Liver (tissue), 9 donors: ENCODE measurements around the gene POLH. TPM values are rescaled to one million over a fixed set of nuclear protein-coding genes. Genes with fewer than 3 reads are reported as not detected.

Experiments used
- DNase-seq: peaks from one replicate; pipeline ENCODE4 v3.0.0-alpha.2; 2017; ENCODE audit warnings: low spot score
- H3K27ac ChIP-seq, 2 donors: one replicate each; pipeline ENCODE4 v1.7.0; 2013; ENCODE audit warnings: inconsistent platforms in 2 of 2, low read length in 2 of 2, control low read depth in 1 of 2, low read depth in 1 of 2, mild to moderate bottlenecking in 1 of 2
- H3K27me3 ChIP-seq, 4 donors: one replicate each; pipeline versions ENCODE4 v1.6.1 to v1.7.0; 2013; ENCODE audit warnings: low read length in 3 of 4, inconsistent platforms in 1 of 4, mild to moderate bottlenecking in 1 of 4, moderate library complexity in 1 of 4; ENCODE audit not compliant: control insufficient read depth in 4 of 4, insufficient read depth in 4 of 4
- H3K36me3 ChIP-seq, 4 donors: one replicate each; pipeline versions ENCODE4 v1.6.1 to v1.7.0; 2013; ENCODE audit warnings: low read length in 3 of 4, mild to moderate bottlenecking in 3 of 4, low read depth in 1 of 4, moderate library complexity in 1 of 4; ENCODE audit not compliant: control insufficient read depth in 4 of 4, insufficient read depth in 3 of 4
- H3K4me1 ChIP-seq, 4 donors: one replicate each; pipeline versions ENCODE4 v1.6.1 to v1.7.0; 2013; ENCODE audit warnings: low read length in 3 of 4, mild to moderate bottlenecking in 3 of 4, moderate library complexity in 1 of 4; ENCODE audit not compliant: control insufficient read depth in 4 of 4, insufficient read depth in 4 of 4
- H3K4me3 ChIP-seq, 3 donors: one replicate each; pipeline versions ENCODE4 v1.6.1 to v1.7.0; 2013; ENCODE audit warnings: low read length in 3 of 3, control low read depth in 1 of 3, low read depth in 1 of 3, mild to moderate bottlenecking in 1 of 3
- H3K9ac ChIP-seq, 2 donors: one replicate each; pipeline ENCODE4 v1.7.0; 2013; ENCODE audit warnings: low read length in 2 of 2, mild to moderate bottlenecking in 2 of 2, moderate library complexity in 2 of 2, control low read depth in 1 of 2, low read depth in 1 of 2
- H3K9me3 ChIP-seq, 4 donors: one replicate each; pipeline versions ENCODE4 v1.6.1 to v1.7.0; 2013; ENCODE audit warnings: low read length in 3 of 4; ENCODE audit not compliant: control insufficient read depth in 4 of 4
- EGR1 ChIP-seq, 2 donors: IDR thresholded peaks; 2 replicates each; pipeline ENCODE4 v1.6.1; 2016 to 2018; ENCODE audit warnings: antibody characterized with exemption in 2 of 2, low read depth in 2 of 2
- FOXA1 ChIP-seq: IDR thresholded peaks from 2 replicates; pipeline ENCODE4 v1.6.1; 2016; ENCODE audit warnings: antibody characterized with exemption
- GABPA ChIP-seq, 2 donors: IDR thresholded peaks in 1 of 2; conservative IDR thresholded peaks in 1 of 2; 2 replicates each; pipeline ENCODE4 v1.6.1; 2016; ENCODE audit warnings: antibody characterized with exemption in 2 of 2, mild to moderate bottlenecking in 1 of 2, moderate library complexity in 1 of 2
- HNF4A ChIP-seq, 2 donors: conservative IDR thresholded peaks; 2 replicates each; pipeline ENCODE4 v1.6.1; 2016; ENCODE audit warnings: antibody characterized with exemption in 2 of 2, mild to moderate bottlenecking in 2 of 2
- HNF4G ChIP-seq: IDR thresholded peaks from 2 replicates; pipeline ENCODE4 v1.6.1; 2016; ENCODE audit warnings: antibody characterized with exemption
- JUND ChIP-seq, 2 donors: IDR thresholded peaks; 2 replicates each; pipeline ENCODE4 v1.6.1; 2016; ENCODE audit warnings: antibody characterized with exemption in 2 of 2
- NR2F2 ChIP-seq: IDR thresholded peaks from 2 replicates; pipeline ENCODE4 v1.6.1; 2016; ENCODE audit warnings: antibody characterized with exemption
- RXRA ChIP-seq, 2 donors: IDR thresholded peaks; 2 replicates each; pipeline ENCODE4 v1.6.1; 2017 to 2018; ENCODE audit warnings: antibody characterized with exemption in 2 of 2, mild to moderate bottlenecking in 1 of 2
- SP1 ChIP-seq: IDR thresholded peaks from 2 replicates; pipeline ENCODE4 v1.6.1; 2018; ENCODE audit warnings: antibody characterized with exemption, mild to moderate bottlenecking
- TAF1 ChIP-seq: conservative IDR thresholded peaks from 2 replicates; pipeline ENCODE4 v1.6.1; 2016; ENCODE audit warnings: antibody characterized with exemption, mild to moderate bottlenecking
- YY1 ChIP-seq: IDR thresholded peaks from 2 replicates; pipeline ENCODE4 v1.6.1; 2016; ENCODE audit warnings: antibody characterized with exemption, mild to moderate bottlenecking
- WGBS: extraction: QIAGEN DNeasy Blood & Tissue Kit; methylation state at CpG from one replicate; pipeline ENCODE4 v1.1.7; 2013; 5-methylcytosine and 5-hydroxymethylcytosine counted together
- polyA plus RNA-seq, 2 donors: library from polyadenylated mRNA; stranded (reverse) in 1 of 2; unstranded in 1 of 2; fragments of 200-250 nt in 1 of 2; fragments of >200 nt in 1 of 2; fragmentation: Nextera tagmentation in 1 of 2; extraction: Ambion mirVana in 1 of 2; gene quantifications; one replicate each; pipeline versions ENCODE4 v1.2.1 to v1.2.3, GENCODE V29; 2013 to 2015
- total RNA-seq, 2 donors: library from RNA; depleted of rRNA; stranded (reverse); fragments of >200 nt; gene quantifications; one replicate each; pipeline ENCODE4 v1.2.3, GENCODE V29; 2014
- TF ChIP-seq, protein P1 (sequence below): IDR thresholded peaks from 2 replicates; pipeline ENCODE4 v1.6.1; 2016; ENCODE audit warnings: antibody characterized with exemption
- TF ChIP-seq, protein P2 (sequence below): IDR thresholded peaks from 2 replicates; pipeline ENCODE4 v1.6.1; 2016; ENCODE audit warnings: antibody characterized with exemption
- TF ChIP-seq, protein P3 (sequence below): IDR thresholded peaks from 2 replicates; pipeline ENCODE4 v1.6.1; 2016; ENCODE audit warnings: antibody characterized with exemption, mild to moderate bottlenecking
- TF ChIP-seq, protein P4 (sequence below): IDR thresholded peaks from 2 replicates; pipeline ENCODE4 v1.6.1; 2016; ENCODE audit warnings: antibody characterized with exemption
- TF ChIP-seq, protein P5 (sequence below): fragments of 150-350 bp; IDR thresholded peaks from 2 replicates; pipeline ENCODE4 v1.5.1; 2017; ENCODE audit warnings: improper control_type of control experiment, low read depth, low read length; ENCODE audit not compliant: missing input control
- donor health status: healthy.
- donor health status: healthy.
- donor health status: healthy.
- donor health status: healthy.
- donor health status: healthy.

POLH gene
- total and polyA plus RNA-seq, 4 donors, result 1.9 to 7.5 (median 4.7) TPM

DNA sequence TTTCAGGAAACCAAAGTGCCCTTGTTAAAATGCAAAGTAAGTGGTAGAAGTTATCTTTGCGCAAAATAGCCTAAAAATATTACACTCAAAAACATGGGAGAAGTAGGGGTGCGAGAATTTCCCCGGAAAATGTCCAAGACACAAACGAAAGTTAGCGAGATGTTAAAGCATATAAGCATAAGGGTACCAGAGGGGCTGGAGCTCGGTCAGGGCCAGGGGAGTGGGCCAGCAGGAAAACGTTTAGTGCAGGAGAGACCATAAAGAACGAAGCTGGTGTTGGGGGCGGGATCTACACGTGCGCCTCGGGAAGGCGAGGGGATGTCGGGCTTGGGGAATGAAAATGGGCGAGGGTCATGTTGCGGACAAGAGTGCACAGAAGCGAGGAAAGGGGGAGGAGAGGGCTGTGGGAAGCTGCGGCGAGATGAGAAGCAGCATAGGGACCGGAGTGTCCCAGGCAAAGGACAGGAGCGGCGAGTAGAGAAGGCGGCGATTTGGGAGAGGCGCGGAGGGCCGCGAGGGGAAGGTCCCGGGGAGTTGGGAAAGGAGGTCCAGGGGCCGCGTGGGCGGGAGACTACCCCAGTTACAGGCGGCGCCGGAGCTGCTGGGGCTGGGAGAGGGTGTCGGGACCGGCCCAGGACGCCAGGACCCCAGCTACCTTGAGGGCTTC lies 747 bp upstream of the POLH start:
- Histone ChIP-seq H3K9ac (peak overlapping the region; percentile 71 to 75), H3K4me1 (peaks cover 2 to 20% (median 18%) of the 10 kb centered on the region in 4 donors), H3K36me3 (peaks cover 2 to 17% (median 14%) of the 10 kb centered on the region in 4 donors), H3K9me3 (no peaks in the 10 kb centered on the region), H3K27ac (peak overlapping the region; percentile 35 to 81), H3K4me3 (peak overlapping the region; percentile 98 to 99 (median 98)), H3K27me3 (no peaks in the 10 kb centered on the region)
- under 1% methylated on average over 38 of the region's 38 CpGs for WGBS
- TF ChIP-seq, protein P1, sequence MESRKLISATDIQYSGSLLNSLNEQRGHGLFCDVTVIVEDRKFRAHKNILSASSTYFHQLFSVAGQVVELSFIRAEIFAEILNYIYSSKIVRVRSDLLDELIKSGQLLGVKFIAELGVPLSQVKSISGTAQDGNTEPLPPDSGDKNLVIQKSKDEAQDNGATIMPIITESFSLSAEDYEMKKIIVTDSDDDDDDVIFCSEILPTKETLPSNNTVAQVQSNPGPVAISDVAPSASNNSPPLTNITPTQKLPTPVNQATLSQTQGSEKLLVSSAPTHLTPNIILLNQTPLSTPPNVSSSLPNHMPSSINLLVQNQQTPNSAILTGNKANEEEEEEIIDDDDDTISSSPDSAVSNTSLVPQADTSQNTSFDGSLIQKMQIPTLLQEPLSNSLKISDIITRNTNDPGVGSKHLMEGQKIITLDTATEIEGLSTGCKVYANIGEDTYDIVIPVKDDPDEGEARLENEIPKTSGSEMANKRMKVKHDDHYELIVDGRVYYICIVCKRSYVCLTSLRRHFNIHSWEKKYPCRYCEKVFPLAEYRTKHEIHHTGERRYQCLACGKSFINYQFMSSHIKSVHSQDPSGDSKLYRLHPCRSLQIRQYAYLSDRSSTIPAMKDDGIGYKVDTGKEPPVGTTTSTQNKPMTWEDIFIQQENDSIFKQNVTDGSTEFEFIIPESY, result no peak
- TF ChIP-seq EGR1 (IDR thresholded peaks at IDR 0.05; ENCODE audit: low read depth in 2 of 2), result peak; percentile 51 to 59
- DNase-seq, result no peak

DNA sequence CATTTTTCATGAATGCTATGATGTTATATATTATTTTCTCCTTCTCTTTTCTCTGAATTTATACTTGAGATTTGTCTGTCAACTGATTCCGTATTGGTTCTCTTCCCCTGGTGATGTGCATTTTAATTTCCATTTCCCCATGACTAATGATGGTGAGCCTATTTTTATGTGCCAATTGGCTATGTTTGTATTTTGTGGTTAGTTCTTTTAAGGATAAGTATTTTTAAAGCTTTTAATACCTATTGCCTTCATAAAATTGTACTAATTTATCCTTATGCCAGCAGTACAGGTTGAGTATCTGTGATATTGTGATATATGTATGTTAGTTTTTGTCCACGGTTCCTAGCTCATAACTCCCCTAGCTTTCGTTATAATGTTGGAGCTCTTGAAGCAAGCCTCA lies 2.8 kb downstream of the POLH start:
- H3K36me3 ChIP-seq, result peaks cover 1 to 3% (median 3%) of the 10 kb centered on the region in 4 donors
- no peaks in the 10 kb centered on the region for H3K9me3 ChIP-seq
- no peak overlapping the region for H3K9ac ChIP-seq
- no peak overlapping the region for H3K27ac ChIP-seq
- H3K27me3 ChIP-seq, result no peaks in the 10 kb centered on the region
- TF ChIP-seq NR2F2 (no peak), YY1 (no peak), SP1 (no peak), HNF4A (conservative IDR thresholded peaks at IDR 0.05) (no peak), HNF4G (no peak), TAF1 (no peak), RXRA (IDR thresholded peaks at IDR 0.05) (no peak), FOXA1 (no peak), JUND (IDR thresholded peaks at IDR 0.05) (no peak), GABPA (IDR thresholded peaks at IDR 0.05 in 1 of 2, conservative IDR thresholded peaks at IDR 0.05 in 1 of 2) (no peak)
- TF ChIP-seq, protein P2, sequence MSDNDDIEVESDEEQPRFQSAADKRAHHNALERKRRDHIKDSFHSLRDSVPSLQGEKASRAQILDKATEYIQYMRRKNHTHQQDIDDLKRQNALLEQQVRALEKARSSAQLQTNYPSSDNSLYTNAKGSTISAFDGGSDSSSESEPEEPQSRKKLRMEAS, result no peak
- TF ChIP-seq, protein P3, sequence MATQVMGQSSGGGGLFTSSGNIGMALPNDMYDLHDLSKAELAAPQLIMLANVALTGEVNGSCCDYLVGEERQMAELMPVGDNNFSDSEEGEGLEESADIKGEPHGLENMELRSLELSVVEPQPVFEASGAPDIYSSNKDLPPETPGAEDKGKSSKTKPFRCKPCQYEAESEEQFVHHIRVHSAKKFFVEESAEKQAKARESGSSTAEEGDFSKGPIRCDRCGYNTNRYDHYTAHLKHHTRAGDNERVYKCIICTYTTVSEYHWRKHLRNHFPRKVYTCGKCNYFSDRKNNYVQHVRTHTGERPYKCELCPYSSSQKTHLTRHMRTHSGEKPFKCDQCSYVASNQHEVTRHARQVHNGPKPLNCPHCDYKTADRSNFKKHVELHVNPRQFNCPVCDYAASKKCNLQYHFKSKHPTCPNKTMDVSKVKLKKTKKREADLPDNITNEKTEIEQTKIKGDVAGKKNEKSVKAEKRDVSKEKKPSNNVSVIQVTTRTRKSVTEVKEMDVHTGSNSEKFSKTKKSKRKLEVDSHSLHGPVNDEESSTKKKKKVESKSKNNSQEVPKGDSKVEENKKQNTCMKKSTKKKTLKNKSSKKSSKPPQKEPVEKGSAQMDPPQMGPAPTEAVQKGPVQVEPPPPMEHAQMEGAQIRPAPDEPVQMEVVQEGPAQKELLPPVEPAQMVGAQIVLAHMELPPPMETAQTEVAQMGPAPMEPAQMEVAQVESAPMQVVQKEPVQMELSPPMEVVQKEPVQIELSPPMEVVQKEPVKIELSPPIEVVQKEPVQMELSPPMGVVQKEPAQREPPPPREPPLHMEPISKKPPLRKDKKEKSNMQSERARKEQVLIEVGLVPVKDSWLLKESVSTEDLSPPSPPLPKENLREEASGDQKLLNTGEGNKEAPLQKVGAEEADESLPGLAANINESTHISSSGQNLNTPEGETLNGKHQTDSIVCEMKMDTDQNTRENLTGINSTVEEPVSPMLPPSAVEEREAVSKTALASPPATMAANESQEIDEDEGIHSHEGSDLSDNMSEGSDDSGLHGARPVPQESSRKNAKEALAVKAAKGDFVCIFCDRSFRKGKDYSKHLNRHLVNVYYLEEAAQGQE, result no peak
- TF ChIP-seq, protein P1, result no peak
- TF ChIP-seq, protein P4, sequence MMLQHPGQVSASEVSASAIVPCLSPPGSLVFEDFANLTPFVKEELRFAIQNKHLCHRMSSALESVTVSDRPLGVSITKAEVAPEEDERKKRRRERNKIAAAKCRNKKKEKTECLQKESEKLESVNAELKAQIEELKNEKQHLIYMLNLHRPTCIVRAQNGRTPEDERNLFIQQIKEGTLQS, result no peak
- TF ChIP-seq, protein P5, sequence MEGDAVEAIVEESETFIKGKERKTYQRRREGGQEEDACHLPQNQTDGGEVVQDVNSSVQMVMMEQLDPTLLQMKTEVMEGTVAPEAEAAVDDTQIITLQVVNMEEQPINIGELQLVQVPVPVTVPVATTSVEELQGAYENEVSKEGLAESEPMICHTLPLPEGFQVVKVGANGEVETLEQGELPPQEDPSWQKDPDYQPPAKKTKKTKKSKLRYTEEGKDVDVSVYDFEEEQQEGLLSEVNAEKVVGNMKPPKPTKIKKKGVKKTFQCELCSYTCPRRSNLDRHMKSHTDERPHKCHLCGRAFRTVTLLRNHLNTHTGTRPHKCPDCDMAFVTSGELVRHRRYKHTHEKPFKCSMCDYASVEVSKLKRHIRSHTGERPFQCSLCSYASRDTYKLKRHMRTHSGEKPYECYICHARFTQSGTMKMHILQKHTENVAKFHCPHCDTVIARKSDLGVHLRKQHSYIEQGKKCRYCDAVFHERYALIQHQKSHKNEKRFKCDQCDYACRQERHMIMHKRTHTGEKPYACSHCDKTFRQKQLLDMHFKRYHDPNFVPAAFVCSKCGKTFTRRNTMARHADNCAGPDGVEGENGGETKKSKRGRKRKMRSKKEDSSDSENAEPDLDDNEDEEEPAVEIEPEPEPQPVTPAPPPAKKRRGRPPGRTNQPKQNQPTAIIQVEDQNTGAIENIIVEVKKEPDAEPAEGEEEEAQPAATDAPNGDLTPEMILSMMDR, result no peak
- peaks cover 2 to 20% (median 18%) of the 10 kb centered on the region in 4 donors for H3K4me1 ChIP-seq
- no peak for DNase-seq
- WGBS, result 98% methylated on average over 3 of the region's 3 CpGs
- H3K4me3 ChIP-seq, result no peak overlapping the region
